ENCODE measurements around the gene CTNNA3. TPM values are rescaled to one million over a fixed set of nuclear protein-coding genes. Genes with fewer than 3 reads are reported as not detected.

The CTNNA3 gene
- total and polyA plus RNA-seq, 2 donors (not counting 1 experiment from before 2014, with no cell fraction given) = not detected

GRCh38 chr10:67200913-67201564 lies 495.0 kb downstream of the CTNNA3 start:
- no peak overlapping the region for H3K4me2 ChIP-seq (ENCODE audit: extremely low read depth, insufficient read depth, low read length)
- H3K27ac ChIP-seq (ENCODE audit: insufficient read depth, low read length) = no peak overlapping the region
- no peaks in the 10 kb centered on the region for H3K79me2 ChIP-seq (ENCODE audit: control insufficient read depth, insufficient read depth, low read length)
- H3K9me3 ChIP-seq (ENCODE audit: control insufficient read depth, insufficient read depth, low read depth, low read length) = no peaks in the 10 kb centered on the region
- no peak overlapping the region for H2AFZ ChIP-seq (ENCODE audit: low read length)
- no peak for DNase-seq (ENCODE audit: low read depth in 2 of 2)
- no peak overlapping the region for H3K9ac ChIP-seq (ENCODE audit: insufficient read depth, low read length)
- no peaks in the 10 kb centered on the region for H4K20me1 ChIP-seq (ENCODE audit: control insufficient read depth, extremely low read depth, insufficient read depth, low read length)
- H3K4me3 ChIP-seq (replicated peaks in 1 of 4; ENCODE audit: control extremely low read depth in 1 of 4, insufficient read depth in 1 of 4, low read depth in 3 of 4, low read length in 4 of 4) = no peak overlapping the region
- no peaks in the 10 kb centered on the region for H3K4me1 ChIP-seq (ENCODE audit: control insufficient read depth, extremely low read depth, insufficient read depth, low read length)
- no peaks in the 10 kb centered on the region for H3K36me3 ChIP-seq (ENCODE audit: control insufficient read depth, insufficient read depth, low read length)
- no peak for TF ChIP-seq EZH2 (IDR thresholded peaks at IDR 0.05; ENCODE audit: low read length, missing control alignments)
- TF ChIP-seq, protein P1, sequence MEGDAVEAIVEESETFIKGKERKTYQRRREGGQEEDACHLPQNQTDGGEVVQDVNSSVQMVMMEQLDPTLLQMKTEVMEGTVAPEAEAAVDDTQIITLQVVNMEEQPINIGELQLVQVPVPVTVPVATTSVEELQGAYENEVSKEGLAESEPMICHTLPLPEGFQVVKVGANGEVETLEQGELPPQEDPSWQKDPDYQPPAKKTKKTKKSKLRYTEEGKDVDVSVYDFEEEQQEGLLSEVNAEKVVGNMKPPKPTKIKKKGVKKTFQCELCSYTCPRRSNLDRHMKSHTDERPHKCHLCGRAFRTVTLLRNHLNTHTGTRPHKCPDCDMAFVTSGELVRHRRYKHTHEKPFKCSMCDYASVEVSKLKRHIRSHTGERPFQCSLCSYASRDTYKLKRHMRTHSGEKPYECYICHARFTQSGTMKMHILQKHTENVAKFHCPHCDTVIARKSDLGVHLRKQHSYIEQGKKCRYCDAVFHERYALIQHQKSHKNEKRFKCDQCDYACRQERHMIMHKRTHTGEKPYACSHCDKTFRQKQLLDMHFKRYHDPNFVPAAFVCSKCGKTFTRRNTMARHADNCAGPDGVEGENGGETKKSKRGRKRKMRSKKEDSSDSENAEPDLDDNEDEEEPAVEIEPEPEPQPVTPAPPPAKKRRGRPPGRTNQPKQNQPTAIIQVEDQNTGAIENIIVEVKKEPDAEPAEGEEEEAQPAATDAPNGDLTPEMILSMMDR (conservative IDR thresholded peaks at IDR 0.05 in 1 of 2, IDR thresholded peaks at IDR 0.05 in 1 of 2; ENCODE audit: low read depth in 1 of 2, low read length in 2 of 2) = no peak
- no peaks in the 10 kb centered on the region for H3K27me3 ChIP-seq (ENCODE audit: control insufficient read depth, insufficient read depth, low read length)

- Histone ChIP-seq H3K27ac (ENCODE audit: insufficient read depth, low read length) (no peak overlapping the region), H3K79me2 (ENCODE audit: control insufficient read depth, insufficient read depth, low read length) (no peaks in the 10 kb centered on the region), H3K4me1 (ENCODE audit: control insufficient read depth, extremely low read depth, insufficient read depth, low read length) (no peaks in the 10 kb centered on the region), H3K36me3 (ENCODE audit: control insufficient read depth, insufficient read depth, low read length) (no peaks in the 10 kb centered on the region), H3K9ac (ENCODE audit: insufficient read depth, low read length) (no peak overlapping the region), H2AFZ (ENCODE audit: low read length) (no peak overlapping the region), H3K4me2 (ENCODE audit: extremely low read depth, insufficient read depth, low read length) (no peak overlapping the region), H3K27me3 (ENCODE audit: control insufficient read depth, insufficient read depth, low read length) (no peaks in the 10 kb centered on the region), H3K9me3 (ENCODE audit: control insufficient read depth, insufficient read depth, low read depth, low read length) (no peaks in the 10 kb centered on the region), H3K4me3 (replicated peaks in 1 of 4; ENCODE audit: control extremely low read depth in 1 of 4, insufficient read depth in 1 of 4, low read depth in 3 of 4, low read length in 4 of 4) (no peak overlapping the region), H4K20me1 (ENCODE audit: control insufficient read depth, extremely low read depth, insufficient read depth, low read length) (no peaks in the 10 kb centered on the region)
- DNase-seq (ENCODE audit: low read depth in 2 of 2) = no peak
- TF ChIP-seq EZH2 (IDR thresholded peaks at IDR 0.05; ENCODE audit: low read length, missing control alignments) = no peak
- TF ChIP-seq, protein P1 (conservative IDR thresholded peaks at IDR 0.05 in 1 of 2, IDR thresholded peaks at IDR 0.05 in 1 of 2; ENCODE audit: low read depth in 1 of 2, low read length in 2 of 2) = no peak
Observed at GRCh38 chr10:67175354-67175753, 520.6 kb downstream of the CTNNA3 start.

DNA sequence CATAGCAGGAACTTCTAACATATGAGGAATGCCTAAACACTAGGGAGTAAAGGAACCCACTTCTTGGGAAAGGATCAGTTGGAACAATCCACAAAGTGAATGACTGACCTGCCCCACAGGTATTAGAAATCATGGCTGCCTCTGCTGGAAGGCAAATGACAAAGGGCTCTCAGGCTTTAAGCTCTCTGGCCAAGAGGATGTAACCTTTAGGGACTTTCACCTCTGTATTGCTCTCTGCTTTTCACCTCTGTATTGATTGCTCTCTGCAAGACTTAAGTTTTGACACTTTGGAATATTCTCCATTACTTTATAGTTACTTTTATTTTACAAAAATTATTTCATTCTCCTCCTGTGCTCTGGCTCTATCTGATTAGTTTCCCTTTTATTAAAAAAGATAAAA lies 522.2 kb downstream of the CTNNA3 start:
- H3K79me2 ChIP-seq (ENCODE audit: control insufficient read depth, insufficient read depth, low read length) = no peaks in the 10 kb centered on the region
- no peaks in the 10 kb centered on the region for H4K20me1 ChIP-seq (ENCODE audit: control insufficient read depth, extremely low read depth, insufficient read depth, low read length)
- no peaks in the 10 kb centered on the region for H3K9me3 ChIP-seq (ENCODE audit: control insufficient read depth, insufficient read depth, low read depth, low read length)

More for the DNA sequence above, 522.2 kb downstream of the CTNNA3 start:
- TF ChIP-seq EZH2 (IDR thresholded peaks at IDR 0.05; ENCODE audit: low read length, missing control alignments) = no peak
- TF ChIP-seq, protein P1 (conservative IDR thresholded peaks at IDR 0.05 in 1 of 2, IDR thresholded peaks at IDR 0.05 in 1 of 2; ENCODE audit: low read depth in 1 of 2, low read length in 2 of 2) = no peak
- Histone ChIP-seq H3K4me1 (ENCODE audit: control insufficient read depth, extremely low read depth, insufficient read depth, low read length) (no peaks in the 10 kb centered on the region), H3K4me3 (replicated peaks in 1 of 4; ENCODE audit: control extremely low read depth in 1 of 4, insufficient read depth in 1 of 4, low read depth in 3 of 4, low read length in 4 of 4) (no peak overlapping the region), H3K27me3 (ENCODE audit: control insufficient read depth, insufficient read depth, low read length) (no peaks in the 10 kb centered on the region), H3K27ac (ENCODE audit: insufficient read depth, low read length) (no peak overlapping the region), H2AFZ (ENCODE audit: low read length) (no peak overlapping the region), H3K4me2 (ENCODE audit: extremely low read depth, insufficient read depth, low read length) (no peak overlapping the region), H3K9ac (ENCODE audit: insufficient read depth, low read length) (no peak overlapping the region), H3K36me3 (ENCODE audit: control insufficient read depth, insufficient read depth, low read length) (no peaks in the 10 kb centered on the region)
- DNase-seq (ENCODE audit: low read depth in 2 of 2) = no peak
